ENCODE measurements around the gene ECD.
A peak's percentile ranks its signal among the peaks of the same experiment; 100 is the strongest.
"Not testable (repeated sequence)": the region's sequence is repeated elsewhere in the genome, so short reads cannot be mapped to it uniquely, and the experiment has no call there.

The ECD gene

DNA sequence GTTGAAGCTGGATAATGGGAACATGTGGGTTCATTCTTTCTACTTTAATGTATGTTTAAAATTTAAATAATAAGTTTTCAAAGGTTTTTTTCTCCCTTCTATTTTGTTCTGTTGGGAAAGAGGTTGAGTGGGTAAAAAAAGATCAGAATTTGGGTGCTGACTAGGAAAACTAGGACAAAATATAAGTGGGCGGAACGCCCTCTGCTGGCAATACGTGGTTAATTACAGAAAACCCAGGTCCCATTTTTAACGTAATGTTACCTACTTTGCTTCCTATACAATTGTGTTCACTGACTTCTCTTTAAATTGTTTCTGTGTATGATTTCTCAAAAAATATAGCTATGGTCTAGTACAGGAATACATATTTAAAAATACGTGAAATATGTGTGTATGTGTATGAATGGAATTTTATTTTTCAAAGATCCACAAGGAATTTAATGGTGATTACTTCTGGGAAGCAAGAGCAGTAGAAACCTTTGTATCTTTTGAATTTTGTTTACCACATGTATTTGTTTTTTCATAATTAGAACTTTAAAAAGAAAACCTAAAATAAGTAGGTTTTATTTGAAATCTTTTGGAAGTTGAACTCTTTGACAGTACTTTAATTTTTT, 8.7 kb downstream of the ECD start:
- DNase-seq = peak; percentile 0

DNA sequence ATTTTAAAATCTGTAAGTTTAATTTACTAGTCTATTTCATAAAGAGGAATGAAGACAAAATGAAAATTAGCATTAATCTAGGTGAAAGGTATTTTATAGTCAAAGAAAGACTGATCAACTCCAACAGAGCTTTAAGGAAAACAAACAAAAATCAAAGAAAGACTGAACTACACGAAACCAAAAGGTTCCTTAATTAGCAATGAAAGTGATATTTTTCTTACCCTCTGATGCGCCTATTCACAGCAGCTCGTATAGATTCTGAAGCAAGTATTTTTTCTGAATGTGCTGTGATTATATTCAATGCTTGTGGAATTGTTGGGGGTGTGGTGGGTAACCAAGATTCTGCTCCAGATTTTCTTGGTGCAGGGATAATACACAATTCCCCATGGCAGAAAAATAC, 11.8 kb downstream of the ECD start:
- DNase-seq = no peak

DNA sequence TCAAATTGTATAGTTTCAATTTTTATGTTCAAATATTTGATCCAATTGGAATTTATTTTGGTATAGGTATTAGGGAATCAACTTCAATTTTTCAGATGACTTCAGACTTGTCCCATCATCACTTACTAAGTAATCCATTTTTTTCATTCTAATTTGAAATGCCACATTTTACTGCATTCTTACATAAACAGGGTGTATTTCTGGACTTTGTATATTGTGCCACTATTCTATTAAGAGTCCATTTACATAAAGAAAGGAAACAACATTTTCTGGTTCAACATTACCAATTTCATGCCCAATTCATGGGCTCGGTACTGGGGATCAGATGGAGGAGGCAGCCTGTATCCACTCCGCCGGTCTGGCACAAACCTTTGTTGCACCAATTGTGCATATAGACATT, 15.8 kb downstream of the ECD start:
- no peak for DNase-seq

DNA sequence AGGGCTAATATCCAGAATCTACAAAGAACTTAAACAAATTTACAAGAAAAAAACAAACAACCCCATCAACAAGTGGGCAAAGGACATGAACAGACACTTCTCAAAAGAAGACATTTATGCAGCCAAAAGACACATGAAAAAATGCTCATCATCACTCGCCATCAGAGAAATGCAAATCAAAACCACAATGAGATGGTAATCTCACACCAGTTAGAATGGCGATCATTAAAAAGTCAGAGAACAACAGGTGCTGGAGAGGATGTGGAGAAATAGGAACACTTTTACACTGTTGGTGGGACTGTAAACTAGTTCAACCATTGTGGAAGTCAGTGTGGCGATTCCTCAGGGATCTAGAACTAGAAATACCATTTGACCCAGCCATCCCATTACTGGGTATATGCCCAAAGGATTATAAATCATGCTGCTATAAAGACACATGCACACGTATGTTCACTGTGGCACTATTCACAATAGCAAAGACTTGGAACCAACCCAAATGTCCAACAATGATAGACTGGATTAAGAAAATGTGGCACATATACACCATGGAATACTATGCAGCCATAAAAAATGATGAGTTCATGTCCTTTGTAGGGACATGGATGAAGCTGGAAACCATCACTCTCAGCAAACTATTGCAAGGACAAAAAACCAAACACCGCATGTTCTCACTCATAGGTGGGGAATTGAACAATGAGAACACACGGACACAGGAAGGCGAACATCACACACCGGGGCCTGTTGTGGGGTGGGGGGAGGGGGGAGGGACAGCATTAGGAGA, 17.0 kb downstream of the ECD start:
- not testable (repeated sequence) for DNase-seq

DNA sequence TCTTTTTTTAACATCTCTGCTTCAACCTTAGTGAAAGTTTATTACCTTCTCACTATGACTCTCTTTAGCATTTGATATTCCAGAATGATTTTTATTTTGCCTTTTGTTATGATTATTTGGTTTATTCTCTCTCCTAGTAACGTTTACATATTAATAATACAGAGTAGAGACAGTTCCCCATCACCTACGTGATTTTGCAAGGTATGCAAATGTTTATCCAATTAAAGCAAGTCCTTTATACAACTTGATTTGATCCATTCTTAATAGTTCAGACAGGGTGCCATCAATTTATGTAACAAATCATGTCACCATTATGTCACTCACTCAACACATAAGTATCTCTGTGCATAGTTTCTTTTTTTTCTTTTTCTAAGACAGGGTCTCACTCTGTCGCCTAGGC, 26.2 kb downstream of the ECD start:
- DNase-seq = no peak

DNA sequence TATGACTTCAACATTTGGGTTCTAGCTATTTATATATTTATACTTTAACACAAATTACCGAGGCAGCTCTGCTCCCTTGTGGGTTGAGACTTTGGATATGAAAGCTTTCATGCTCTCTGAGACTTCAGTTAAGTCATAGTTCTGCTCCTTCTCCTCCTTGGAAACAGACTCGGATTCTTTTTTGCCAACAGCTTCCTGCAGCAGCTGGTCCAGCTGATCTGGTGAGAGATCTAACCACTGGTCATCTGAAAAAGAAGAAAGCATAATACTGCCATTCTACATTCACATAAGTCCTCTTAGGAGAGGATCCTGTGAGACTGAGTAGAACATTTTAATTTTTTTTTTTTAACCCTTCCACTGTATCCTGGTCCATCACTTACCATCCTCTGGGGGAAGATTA, 28.6 kb downstream of the ECD start:
- no peak for DNase-seq

DNA sequence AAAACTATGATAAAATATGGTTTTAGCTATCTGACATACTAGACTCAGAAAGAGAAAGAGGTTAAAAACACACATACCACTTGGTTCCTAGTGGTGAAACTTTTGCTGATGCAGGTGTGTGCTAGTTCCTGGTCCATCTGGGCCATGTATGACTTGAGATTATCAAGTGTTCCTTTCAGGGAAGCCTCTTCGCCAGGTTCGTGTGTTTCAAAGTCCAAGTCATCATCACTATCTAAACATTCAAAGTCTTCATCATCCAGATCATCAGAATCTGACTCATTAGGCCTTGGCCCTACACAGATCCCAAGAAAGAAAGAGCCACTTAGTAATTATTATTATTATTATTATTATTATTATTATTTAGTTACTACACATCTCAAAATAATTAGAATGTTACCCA, 31.2 kb downstream of the ECD start:
- no peak for DNase-seq

DNA sequence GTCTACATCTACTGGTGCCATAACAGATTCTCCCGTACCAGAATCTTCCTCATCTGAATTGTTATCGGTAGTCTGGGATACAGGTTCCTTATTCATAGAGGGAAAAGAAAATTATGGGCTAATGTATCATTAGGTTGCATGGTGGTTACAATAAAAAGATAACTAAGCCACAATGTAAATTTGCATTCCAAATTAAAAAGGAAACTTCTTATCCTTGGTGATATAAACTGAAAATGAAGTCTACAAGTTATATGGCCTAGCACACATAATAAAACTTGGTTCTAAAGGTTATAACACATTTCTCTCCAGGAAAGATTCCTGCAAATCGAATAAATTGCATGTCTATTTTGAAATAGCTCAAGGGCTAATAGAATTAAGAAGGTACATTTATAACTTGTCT, 33.1 kb downstream of the ECD start:
- no peak for DNase-seq

DNA sequence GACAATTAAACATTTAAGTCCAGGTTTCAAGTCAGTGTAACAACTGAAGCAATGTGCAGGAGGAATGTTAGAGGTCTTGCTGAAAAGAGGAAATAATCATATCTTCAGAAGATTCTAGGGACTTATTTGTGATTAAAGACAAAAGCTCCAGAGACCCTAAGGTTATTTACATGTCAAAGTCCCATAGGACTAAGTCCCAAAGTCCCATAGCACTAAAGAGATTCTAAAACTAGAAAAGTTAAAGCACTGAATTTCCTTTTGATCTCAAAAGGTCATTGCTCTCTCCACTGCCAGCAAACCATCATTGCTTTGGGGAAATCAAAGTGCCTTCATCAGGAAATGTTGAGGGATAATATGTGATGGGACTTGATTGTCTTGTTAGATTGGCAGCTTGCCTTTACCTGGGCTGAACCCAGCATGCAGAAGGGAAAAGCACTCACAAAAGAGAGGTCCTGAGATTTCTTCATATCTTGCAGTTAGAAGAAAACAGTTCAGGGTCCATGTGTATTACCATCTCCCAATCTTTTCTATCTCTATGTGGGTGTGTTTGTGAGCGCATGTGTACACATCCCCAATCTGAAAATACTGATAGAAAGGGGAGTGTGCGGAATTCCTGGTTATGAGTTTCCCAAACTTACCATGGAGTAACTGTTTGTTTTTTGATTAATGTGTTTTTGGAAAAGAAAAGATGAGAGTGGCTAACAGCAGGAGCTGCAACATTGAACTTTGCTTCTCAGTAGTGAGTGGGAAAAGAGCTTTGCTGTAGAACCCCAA, 35.7 kb downstream of the ECD start:
- no peak for DNase-seq

DNA sequence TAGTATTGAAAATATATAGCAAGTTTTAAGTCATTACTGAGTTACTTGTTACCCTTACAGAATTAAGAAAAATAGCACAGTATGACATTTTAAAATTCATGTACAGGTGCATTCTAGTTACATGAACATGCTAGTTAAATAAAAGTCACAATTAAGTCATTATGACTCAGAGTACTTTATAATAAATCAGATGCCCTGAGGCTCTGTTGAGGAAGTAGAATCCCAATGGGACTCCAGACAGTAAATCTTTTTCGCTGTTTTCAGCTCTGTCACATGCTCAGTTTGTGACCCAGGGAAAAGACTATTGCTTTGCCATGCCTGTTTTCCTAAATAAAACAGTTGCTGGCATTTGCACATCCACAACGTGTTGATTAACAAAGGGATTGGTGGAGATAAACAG, 36.5 kb downstream of the ECD start:
- DNase-seq = no peak

DNA sequence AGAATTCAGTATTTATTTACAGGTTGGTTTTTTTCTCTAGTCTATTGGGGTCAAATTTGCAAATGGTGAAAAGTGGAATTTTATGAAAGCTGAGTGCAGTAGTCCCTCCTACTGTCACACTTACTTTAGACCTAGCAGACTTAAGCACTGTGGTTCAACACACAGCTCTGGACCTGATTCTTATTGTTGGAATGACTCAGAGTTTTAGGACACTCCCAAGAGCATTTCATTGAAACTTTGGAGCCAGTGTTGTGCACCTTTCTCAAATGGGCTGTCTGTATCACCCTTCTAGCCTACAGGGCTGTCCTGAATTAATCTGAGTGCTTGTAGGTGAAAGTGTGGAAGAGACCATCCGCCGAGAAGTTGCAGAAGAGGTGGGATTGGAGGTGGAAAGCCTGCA, 41.5 kb downstream of the ECD start:
- no peak for DNase-seq

DNA sequence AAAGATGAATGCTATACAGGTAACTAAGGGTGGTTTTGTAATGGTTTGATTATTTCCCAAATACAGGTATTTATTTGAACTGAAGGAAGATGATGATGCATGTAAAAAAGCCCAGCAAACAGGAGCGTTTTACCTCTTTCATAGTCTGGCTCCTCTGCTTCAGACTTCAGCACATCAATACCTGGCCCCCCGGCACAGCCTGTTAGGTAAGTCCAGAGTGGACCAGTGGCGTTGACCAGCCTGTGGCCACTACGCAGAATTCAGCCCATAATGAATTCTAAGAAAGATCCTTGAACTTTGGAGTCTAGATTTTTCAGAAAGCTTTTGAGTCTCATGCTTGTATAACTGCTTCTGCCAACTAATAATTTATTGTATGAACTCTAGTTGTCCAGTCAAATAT, 47.9 kb downstream of the ECD start:
- DNase-seq = no peak

DNA sequence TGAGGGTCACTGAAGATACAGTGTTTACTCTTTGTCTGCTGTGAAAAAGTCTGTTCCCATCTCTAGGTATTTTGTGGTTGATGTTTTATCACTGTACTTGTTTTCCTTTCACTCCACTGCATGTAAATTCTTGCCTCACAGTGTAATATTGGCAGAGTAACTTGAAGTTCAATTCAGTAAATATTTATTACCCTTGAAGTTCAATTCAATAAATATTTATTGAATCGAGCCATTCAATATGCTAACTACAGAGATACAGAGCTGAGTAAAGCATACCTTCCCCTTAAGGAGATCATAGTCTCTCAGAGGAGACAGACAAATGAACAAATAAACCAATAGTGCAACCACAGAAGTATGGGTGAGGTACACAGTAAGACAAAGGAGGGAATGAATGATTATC, 48.4 kb downstream of the ECD start:
- no peak for DNase-seq

DNA sequence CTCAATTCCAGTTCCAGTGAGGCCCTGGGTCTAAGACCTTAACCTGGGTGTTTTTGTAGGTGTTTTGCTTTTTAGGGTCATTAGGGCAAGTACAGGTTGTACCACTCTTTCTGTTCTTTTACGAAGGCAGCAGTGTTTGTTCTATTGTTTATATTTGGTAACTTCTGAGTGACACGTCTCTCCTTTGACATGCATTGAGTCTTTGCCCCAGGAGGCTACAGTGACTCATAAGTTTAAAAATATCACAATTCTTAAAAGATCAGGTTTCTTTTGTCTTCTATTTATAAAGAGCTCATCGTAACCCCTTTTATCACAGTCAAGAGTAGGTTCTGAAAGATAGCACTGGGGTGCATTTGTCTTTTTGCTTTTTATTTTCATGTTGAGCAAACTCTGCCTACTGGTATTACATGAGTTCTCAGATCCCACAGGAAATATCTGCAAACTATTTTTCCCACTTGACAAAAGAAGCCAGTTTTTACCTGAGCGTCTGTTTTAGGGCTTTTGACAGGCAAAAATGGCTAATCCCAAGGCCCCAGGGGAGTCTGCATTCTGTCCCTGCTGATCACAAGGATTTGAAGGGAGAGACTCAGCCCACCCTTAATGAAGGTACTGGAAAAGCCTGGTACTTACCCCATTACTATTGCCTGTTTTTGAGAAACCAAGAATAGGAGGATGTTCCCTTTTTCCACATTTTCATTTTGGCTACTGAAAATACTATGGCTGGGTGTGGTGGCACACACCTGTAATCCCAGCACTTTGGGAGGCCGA, 49.6 kb downstream of the ECD start:
- DNase-seq = no peak

DNA sequence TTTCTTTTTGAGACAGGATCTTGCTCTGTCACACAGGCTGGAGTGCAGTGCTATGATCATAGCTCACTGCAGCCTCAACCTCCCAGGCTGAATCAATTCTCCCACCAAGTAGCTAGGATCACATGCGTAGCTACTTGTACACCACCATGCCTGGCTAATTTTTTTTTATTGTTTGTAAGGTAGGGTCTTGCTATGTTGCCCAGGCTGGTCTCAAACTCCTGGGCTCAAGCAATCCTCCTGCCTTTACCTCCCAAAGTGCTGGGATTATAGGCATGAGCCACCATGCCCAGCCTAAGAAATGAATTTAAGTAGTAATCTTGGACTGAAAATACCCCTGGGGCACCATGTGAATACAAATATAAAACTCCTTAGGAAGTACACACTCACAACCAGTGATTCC, 51.8 kb downstream of the ECD start:
- DNase-seq = no peak

DNA sequence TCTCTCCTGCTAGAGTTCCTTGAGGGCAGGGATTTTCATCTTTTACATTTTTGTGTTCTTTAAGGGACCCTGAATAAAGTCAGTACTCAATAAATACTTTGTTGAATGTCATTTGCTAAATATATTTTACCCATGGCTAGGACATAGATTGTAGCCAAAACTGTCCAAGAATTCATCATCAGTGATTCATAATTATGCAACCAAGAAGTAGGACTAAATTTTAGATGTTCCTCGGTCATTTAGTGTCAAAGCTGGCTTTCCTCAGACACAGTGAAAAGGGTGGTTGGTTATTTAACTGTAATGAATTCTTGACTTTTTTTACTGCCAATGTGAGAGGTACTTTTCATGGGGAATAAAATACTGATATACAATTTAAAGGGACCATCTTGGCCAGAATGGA, 54.3 kb downstream of the ECD start:
- no peak for DNase-seq

DNA sequence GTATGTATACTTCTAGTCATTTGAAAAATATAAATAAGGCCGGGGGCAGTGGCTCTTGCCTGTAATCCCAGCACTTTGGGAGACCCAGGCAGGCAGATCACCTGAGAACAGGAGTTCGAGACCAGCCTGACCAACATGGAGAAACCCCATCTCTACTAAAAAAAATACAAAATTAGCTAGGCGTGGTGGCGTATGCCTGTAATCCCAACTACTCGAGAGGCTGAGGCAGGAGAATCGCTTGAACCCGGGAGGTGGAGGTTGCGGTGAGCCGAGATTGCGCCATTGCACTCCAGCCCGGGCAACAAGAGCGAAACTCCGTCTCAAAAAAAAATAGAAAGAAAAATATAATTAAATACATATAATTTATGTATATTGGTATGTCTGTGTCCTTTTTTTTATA, 55.8 kb downstream of the ECD start:
- DNase-seq = not testable (repeated sequence)

DNA sequence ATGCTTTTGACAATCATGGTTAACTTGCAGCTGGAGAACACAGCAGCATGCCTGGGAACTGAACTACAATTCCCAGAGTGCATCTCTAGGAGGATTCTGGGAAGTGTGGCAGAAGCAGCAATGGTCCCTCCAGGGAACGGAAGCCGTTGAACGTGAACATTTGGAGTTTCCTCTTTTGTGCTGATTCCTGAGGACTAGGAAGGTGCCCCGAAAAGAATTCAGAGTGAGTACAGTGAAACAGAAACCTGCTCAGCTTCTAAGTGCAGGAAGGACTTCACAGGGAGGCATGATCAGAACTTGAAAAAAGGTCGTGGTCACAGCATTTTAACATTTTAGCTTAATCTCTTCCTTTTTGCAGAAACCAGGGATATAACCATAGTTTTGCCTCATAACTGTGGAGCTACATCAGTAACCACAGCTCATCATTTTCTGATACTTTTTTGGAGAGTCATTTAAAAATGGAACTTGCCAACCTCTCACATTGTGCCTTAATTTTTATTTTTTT, 57.4 kb downstream of the ECD start, which contains the start of gene NUDT13:
TSS of gene NUDT13 (plus strand) at position 111 of the 505 bp plus-strand sequence. CDS start 3,911 bp downstream, outside the sequence.
- peak; percentile 80 for DNase-seq

DNA sequence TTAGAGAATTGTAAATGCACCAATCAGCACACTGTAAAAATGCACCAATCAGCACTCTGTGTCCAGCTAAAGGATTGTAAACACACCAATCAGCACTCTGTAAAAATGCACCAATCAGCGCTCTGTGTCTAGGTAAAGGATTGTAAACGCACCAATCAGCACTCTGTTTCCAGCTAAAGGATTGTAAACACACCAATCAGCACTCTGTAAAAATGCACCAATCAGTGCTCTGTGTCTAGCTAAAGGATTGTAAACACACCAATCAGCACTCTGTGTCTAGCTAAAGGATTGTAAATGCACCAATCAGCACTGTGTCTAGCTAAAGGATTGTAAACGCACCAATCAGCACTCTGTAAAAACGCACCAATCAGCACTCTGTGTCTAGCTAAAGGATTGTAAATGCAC, 58.6 kb downstream of the ECD start:
- not testable (repeated sequence) for DNase-seq

DNA sequence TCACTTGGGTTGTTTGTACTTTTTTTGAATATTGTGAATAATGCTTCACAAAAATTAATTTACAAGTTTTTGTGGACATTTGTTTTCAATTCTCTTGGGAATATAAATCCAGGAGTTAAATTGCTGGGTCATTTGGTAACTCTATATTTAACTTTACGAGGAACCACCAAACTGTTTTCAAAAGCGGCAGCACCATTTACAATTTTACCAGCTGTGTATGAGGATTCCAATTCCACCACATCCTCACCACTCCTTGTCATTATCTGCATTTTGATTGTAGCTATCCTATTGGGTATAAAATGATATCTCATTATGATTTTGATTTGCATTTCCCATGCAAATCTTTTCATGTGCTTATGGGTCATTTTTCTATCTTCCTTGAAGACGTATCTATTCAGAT, 61.5 kb downstream of the ECD start:
- DNase-seq = no peak

DNA sequence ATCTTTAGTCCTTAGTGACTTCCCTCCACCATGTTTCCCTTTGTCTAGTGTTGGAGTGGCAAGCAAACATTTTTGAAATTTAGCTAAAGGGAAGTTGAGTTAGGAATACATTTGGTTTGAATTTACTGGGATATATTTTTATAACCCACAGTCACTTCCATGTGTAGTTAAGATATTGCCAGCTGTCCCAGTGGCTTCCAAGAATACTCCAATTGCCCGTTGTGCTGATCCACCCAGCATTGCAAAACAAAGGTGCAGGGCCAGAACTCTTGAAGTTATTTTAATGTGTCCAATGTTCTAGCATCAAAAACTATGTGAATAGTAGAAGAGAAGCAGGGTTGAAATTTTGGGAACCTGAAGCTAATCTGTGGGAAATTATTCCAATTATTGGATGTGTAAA, 68.7 kb downstream of the ECD start:
- no peak for DNase-seq

DNA sequence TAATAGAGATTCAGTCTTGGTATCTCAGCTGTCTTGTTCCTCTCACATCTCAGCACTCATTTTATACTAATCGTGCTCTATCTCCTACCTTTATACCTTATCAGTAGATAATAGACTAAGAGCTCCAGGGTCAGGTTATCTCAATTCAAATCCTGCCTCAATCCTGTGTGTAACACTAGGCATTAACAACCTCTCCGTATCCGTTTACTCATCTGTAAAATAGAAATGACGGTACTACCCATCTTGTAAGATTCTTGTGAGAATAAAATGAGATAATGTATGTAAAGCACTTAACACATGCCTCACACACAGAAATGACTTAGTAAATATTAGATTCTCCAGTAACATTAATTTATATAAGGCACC, 70.5 kb downstream of the ECD start:
- no peak for DNase-seq
